Retinal pigment epithelial cell (primary cell): ENCODE data around the gene MKX.

ENCODE experiments used
- DNase-seq: peaks from one replicate; pipeline ENCODE4 v3.0.0-alpha.2; 2010; ENCODE audit warnings: low read depth
- H3K4me3 ChIP-seq: 2 replicates; pipeline ENCODE4 v1.5.1; 2011; ENCODE audit warnings: mild to moderate bottlenecking, low read length, control low read depth, moderate library complexity
- TF ChIP-seq, protein P1 (sequence below): conservative IDR thresholded peaks from 2 replicates; pipeline ENCODE4 v1.5.1; 2011; ENCODE audit warnings: low read depth, low read length, control low read depth, inconsistent platforms

MKX gene

DNA sequence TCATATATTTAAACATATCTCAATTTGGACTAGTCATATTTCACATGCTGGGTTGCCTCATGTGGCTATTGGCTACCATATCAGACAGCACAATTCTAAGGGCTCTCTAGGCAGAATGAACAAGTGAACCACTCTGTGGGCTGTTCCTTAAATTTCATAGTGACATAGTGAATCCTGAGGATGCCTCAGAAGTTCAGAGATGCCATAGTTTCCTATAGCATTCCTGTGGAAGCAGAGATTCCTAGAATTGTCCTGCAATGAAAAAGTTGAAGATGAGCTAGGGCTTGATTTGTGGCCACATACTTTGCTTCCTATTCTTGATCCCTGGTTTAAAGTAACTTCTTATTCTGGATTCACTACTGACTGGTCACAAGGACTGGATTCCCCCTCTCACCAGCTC lies 35.6 kb downstream of the MKX start:
- TF ChIP-seq, protein P1, sequence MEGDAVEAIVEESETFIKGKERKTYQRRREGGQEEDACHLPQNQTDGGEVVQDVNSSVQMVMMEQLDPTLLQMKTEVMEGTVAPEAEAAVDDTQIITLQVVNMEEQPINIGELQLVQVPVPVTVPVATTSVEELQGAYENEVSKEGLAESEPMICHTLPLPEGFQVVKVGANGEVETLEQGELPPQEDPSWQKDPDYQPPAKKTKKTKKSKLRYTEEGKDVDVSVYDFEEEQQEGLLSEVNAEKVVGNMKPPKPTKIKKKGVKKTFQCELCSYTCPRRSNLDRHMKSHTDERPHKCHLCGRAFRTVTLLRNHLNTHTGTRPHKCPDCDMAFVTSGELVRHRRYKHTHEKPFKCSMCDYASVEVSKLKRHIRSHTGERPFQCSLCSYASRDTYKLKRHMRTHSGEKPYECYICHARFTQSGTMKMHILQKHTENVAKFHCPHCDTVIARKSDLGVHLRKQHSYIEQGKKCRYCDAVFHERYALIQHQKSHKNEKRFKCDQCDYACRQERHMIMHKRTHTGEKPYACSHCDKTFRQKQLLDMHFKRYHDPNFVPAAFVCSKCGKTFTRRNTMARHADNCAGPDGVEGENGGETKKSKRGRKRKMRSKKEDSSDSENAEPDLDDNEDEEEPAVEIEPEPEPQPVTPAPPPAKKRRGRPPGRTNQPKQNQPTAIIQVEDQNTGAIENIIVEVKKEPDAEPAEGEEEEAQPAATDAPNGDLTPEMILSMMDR, result no peak
- no peak overlapping the region for H3K4me3 ChIP-seq
- DNase-seq, result no peak

DNA sequence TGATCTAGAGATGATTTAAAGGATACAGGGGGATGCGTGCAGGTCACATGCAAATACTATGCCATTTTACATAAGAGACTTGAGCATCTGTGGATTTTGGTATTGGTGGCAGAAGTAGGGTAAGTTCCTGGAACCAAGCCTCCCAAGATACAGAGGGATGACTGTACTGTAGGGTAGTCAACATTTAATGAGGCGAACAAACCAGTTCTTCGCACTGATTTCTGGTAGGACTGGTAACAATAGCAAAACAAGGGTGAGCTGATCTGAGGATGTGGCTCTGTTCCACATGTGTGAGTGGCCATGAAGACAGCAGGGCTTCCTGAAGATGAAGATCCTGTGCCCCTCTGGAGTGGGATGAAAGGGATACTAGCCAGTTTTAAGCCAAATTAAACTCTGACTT lies 36.3 kb downstream of the MKX start:
- H3K4me3 ChIP-seq, result no peak overlapping the region
- DNase-seq, result no peak
- TF ChIP-seq, protein P1, result no peak

DNA sequence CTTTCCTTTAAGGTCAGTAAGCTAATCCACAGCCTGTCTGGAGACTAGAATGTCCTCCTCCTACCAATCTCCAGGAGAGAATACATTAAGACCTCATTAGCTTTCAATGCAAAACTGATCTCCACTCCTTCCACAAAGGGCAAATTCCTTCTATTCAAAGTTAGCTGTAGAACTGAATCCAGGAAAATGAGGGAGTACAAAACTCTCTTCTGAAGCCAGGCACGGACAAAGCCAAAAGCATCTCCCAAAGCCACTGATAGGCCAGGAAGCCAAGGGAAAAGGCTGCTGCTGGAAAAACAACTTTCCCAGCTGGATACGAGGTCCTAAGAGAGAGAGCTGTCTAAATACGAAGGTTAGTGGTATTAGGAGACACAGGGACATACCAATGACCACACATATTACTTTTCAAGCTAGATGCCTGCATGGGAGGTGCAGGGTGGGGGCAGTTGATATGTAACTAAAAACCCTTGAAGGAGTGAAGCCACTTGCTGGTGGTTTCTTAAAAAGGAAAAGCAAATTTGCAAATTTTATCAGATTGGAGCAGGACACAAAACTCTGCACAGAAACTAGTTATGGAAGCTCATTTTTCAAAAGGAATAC lies 43.6 kb downstream of the MKX start:
- TF ChIP-seq, protein P1, result no peak
- no peak for DNase-seq
- no peak overlapping the region for H3K4me3 ChIP-seq

DNA sequence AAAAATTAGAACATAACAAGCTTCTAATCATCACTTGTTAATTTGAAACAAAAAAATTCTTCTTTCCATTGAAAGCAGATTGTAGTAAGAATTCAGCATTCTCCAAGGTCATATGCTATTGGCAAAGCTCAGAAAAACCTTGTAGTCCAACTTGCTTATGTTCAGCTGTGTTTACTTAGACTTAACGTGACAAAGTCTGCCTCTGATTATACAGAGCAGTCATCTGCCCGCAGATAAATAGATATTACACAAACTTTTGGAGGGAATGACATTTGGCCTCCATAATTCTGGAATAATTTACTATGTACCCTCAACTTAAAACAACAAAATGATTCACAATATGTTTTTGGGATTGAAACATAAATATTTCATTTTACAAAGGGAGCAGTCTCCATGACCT lies 45.8 kb downstream of the MKX start:
- no peak for DNase-seq
- no peak overlapping the region for H3K4me3 ChIP-seq
- TF ChIP-seq, protein P1, result no peak

DNA sequence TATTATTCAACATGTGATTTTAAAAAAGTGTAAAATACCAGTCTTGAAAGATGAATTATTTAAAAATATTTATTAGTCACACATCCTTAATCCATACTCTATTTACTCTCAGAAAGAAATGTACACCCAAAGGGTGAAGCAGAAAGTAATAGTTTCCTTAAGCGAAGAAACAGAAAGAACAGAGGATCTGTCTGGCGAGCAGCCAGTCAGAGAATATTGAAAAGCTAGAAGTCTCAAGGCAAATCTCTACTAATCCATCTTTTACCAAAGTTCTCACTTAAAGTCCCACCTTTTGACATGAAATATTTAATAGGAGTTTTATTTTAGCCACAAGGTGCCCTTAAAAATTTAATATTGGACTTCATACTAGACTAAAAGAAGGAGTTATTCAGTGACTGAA lies 46.7 kb downstream of the MKX start:
- TF ChIP-seq, protein P1, result no peak
- H3K4me3 ChIP-seq, result no peak overlapping the region
- no peak for DNase-seq

DNA sequence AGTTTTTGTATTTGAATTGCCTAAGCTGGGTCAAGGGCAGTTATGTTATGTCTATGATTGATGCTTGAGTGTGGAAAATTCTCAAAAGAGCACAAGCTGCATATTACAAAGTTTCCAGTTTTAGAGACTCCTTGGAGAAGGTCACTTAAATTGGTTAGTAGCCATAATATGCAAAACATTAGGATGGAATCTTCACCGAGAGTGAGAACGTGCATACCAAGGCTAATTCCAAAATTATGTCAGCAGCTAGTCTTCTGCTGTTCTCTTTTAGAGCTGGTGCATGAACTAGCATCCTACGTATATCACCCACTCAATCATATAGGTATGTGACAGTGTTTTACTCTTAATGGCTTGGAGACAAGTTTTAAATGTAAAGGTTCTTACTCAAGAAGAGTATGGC lies 49.2 kb downstream of the MKX start:
- H3K4me3 ChIP-seq, result no peak overlapping the region
- no peak for DNase-seq
- TF ChIP-seq, protein P1, result no peak

DNA sequence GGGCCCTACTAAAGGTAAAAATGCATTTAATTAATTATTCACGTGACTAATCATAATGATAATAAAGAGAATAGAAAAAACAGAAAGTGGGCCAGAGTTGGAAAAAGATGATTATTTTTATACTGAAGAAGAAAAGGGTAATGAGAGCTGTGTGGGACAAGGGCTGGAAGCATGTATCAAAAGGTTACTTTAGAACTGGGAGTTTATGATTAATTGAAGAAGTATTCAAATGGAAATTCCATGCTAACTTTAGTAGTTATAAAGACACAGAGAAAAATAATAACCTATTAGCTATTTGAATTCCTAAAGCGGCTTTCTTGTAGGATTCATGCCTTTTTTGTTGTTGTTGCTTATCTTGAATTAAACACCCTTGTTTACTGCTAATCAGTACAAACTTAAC lies 49.9 kb downstream of the MKX start:
- H3K4me3 ChIP-seq, result no peak overlapping the region
- TF ChIP-seq, protein P1, result no peak
- no peak for DNase-seq
